CD14-positive monocyte (primary cell): Measurements from ENCODE around the gene PTGR3. TPM values are rescaled to one million over a fixed set of nuclear protein-coding genes. Genes with fewer than 3 reads are reported as not detected.

ENCODE experiments used
- DNase-seq, 3 donors: peaks; one replicate each; pipeline ENCODE4 v3.0.0-alpha.2; 2011 to 2022
- H2AFZ ChIP-seq: 2 replicates; pipeline ENCODE4 v1.6.0; 2012; ENCODE audit warnings: mild to moderate bottlenecking, low read depth, low read length, inconsistent platforms; ENCODE audit not compliant: insufficient read depth, poor library complexity, severe bottlenecking
- H3K27ac ChIP-seq, 2 donors: 1 replicate in 1 of 2; 2 replicates in 1 of 2; pipeline ENCODE4 v1.5.1; 2012 to 2013; ENCODE audit warnings: low read length in 2 of 2, control low read depth in 1 of 2, inconsistent platforms in 1 of 2, low read depth in 1 of 2, mild to moderate bottlenecking in 1 of 2
- H3K27me3 ChIP-seq, 2 donors: one replicate each; pipeline versions ENCODE4 v1.6.0 to v1.6.1; 2011 to 2013; ENCODE audit warnings: low read length in 2 of 2; ENCODE audit not compliant: control insufficient read depth in 2 of 2, insufficient read depth in 2 of 2
- H3K36me3 ChIP-seq, 2 donors: replicated peaks in 1 of 2; 1 replicate in 1 of 2; 2 replicates in 1 of 2; pipeline versions ENCODE4 v1.5.1 to v1.6.1; 2012 to 2013; ENCODE audit warnings: low read length in 2 of 2, control low read depth in 1 of 2, inconsistent platforms in 1 of 2, mild to moderate bottlenecking in 1 of 2; ENCODE audit not compliant: insufficient read depth in 2 of 2, control insufficient read depth in 1 of 2
- H3K4me1 ChIP-seq, 2 donors: 1 replicate in 1 of 2; 2 replicates in 1 of 2; pipeline versions ENCODE4 v1.5.1 to v1.6.1; 2012 to 2013; ENCODE audit warnings: low read length in 2 of 2, control low read depth in 1 of 2, inconsistent platforms in 1 of 2, mild to moderate bottlenecking in 1 of 2, moderate library complexity in 1 of 2; ENCODE audit not compliant: insufficient read depth in 2 of 2, control insufficient read depth in 1 of 2
- H3K4me2 ChIP-seq: replicated peaks from 2 replicates; pipeline ENCODE3; 2012; ENCODE audit warnings: low read length, moderate library complexity, mild to moderate bottlenecking; ENCODE audit not compliant: poor library complexity, severe bottlenecking; ENCODE audit errors: extremely low read depth
- H3K4me3 ChIP-seq, 3 experiments: fragments of 200-600 bp in 1 of 3; sonication (generic) in 1 of 3; replicated peaks in 1 of 3; 1 replicate in 2 of 3; 2 replicates in 1 of 3; pipeline ENCODE4 v1.5.1; 2011 to 2013; ENCODE audit warnings: low read length in 3 of 3, mild to moderate bottlenecking in 3 of 3, control low read depth in 2 of 3, low read depth in 2 of 3, inconsistent platforms in 1 of 3, moderate library complexity in 1 of 3
- H3K79me2 ChIP-seq: 2 replicates; pipeline ENCODE4 v1.6.0; 2012; ENCODE audit warnings: mild to moderate bottlenecking, control low read depth, inconsistent platforms, low read length, moderate library complexity; ENCODE audit not compliant: insufficient read depth
- H3K9ac ChIP-seq: 2 replicates; pipeline ENCODE4 v1.6.0; 2017; ENCODE audit warnings: low read length, mild to moderate bottlenecking; ENCODE audit not compliant: insufficient read depth, poor library complexity, severe bottlenecking
- H3K9me3 ChIP-seq, 2 donors: replicated peaks in 1 of 2; 1 replicate in 1 of 2; 2 replicates in 1 of 2; pipeline versions ENCODE4 v1.5.1 to v1.6.1; 2012 to 2013; ENCODE audit warnings: low read length in 2 of 2, control low read depth in 1 of 2; ENCODE audit not compliant: control insufficient read depth in 1 of 2, insufficient read depth in 1 of 2
- H4K20me1 ChIP-seq: 2 replicates; pipeline ENCODE4 v1.6.0; 2012; ENCODE audit warnings: mild to moderate bottlenecking, low read length, control low read depth, moderate library complexity; ENCODE audit not compliant: insufficient read depth
- H3K27ac Mint-ChIP-seq, 7 donors: one replicate each; pipeline ENCODE4 v1.8.0; 2020; ENCODE audit warnings: mild to moderate bottlenecking in 7 of 7, mixed read lengths in 7 of 7, moderate library complexity in 6 of 7, inconsistent platforms in 2 of 7
- H3K27me3 Mint-ChIP-seq, 3 donors: one replicate each; pipeline ENCODE4 v1.8.0; 2021 to 2022; ENCODE audit warnings: low read depth in 3 of 3, mild to moderate bottlenecking in 3 of 3, mixed read lengths in 3 of 3, moderate library complexity in 3 of 3, inconsistent platforms in 1 of 3
- H3K36me3 Mint-ChIP-seq, 2 donors: one replicate each; pipeline ENCODE4 v1.8.0; 2020; ENCODE audit warnings: mixed read lengths in 2 of 2, inconsistent platforms in 1 of 2, mild to moderate bottlenecking in 1 of 2
- H3K4me1 Mint-ChIP-seq: one replicate; pipeline ENCODE4 v1.8.0; 2020; ENCODE audit warnings: mild to moderate bottlenecking, mixed read lengths
- H3K4me3 Mint-ChIP-seq, 2 donors: one replicate each; pipeline ENCODE4 v1.8.0; 2020; ENCODE audit warnings: mild to moderate bottlenecking in 2 of 2, mixed read lengths in 2 of 2, moderate library complexity in 1 of 2
- H3K9me3 Mint-ChIP-seq, 7 donors: one replicate each; pipeline ENCODE4 v1.8.0; 2020 to 2022; ENCODE audit warnings: mixed read lengths in 7 of 7, mild to moderate bottlenecking in 6 of 7, moderate library complexity in 6 of 7, inconsistent platforms in 2 of 7
- CTCF ChIP-seq: fragments of 200-600 bp; IDR thresholded peaks from one replicate; pipeline ENCODE4 v1.8.0; 2022; ENCODE audit warnings: antibody characterized with exemption, mild to moderate bottlenecking
- WGBS: methylation state at CpG from one replicate; pipeline ENCODE4 v1.1.5; 2013; ENCODE audit warnings: missing lambda C conversion rate; ENCODE audit not compliant: insufficient coverage; 5-methylcytosine and 5-hydroxymethylcytosine counted together
- intact Hi-C, 2 donors: fragments of 100-400 bp; cut with micrococcal nuclease; formaldehyde crosslinking; loops; one replicate each; pipeline versions ENCODE4 v1.15.0 to v1.15.1; 2023
- polyA plus RNA-seq, 3 donors: library from polyadenylated mRNA; depleted of rRNA in 1 of 3; unstranded in 2 of 3; stranded (reverse) in 1 of 3; fragments of 300-500 nt in 2 of 3; fragments of >200 nt in 1 of 3; fragmentation: Illumina TruSeq in 2 of 3; gene quantifications; 1 replicate in 2 of 3; 2 replicates in 1 of 3; pipeline ENCODE4 v1.2.3, GENCODE V29; 2012 to 2021

Gene PTGR3
- polyA plus RNA-seq, 3 donors, result 15.5 to 27.5 (median 23.6) TPM

DNA sequence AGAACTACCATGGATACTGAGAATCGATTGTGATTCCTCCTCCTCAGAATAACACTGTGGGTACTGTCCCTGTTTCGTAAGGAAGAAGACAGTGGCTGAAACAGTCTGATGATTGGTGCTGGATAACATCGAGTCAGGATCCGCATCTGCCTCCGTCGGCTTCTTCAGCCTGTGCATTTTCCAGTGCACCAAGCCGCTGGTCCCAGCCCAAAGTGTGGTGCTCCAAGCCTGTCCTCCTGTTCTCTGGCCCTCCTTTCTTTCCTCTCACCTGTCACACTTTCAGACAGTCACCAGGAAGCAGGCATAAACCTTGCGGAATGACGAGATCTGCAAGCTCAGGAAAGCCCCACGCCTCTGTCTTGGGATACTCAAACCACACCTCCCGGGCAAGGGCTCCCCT, 30.6 kb downstream of the PTGR3 start:
- Histone ChIP-seq H3K79me2 (no peaks in the 10 kb centered on the region), H3K36me3 (no peaks in the 10 kb centered on the region), H2AFZ (no peak overlapping the region), H3K9me3 (no peaks in the 10 kb centered on the region), H3K27ac (no peak overlapping the region), H3K4me2 (no peak overlapping the region), H3K4me1 (no peaks in the 10 kb centered on the region), H3K9ac (no peak overlapping the region), H3K27me3 (peaks cover 0 to 3% of the 10 kb centered on the region in 2 donors), H4K20me1 (no peaks in the 10 kb centered on the region), H3K4me3 (no peak overlapping the region)
- Mint-ChIP-seq H3K27me3 (peaks cover 2% of the 10 kb centered on the region in 3 donors), H3K36me3 (no peaks in the 10 kb centered on the region), H3K4me3 (no peak overlapping the region), H3K4me1 (peaks cover 6% of the 10 kb centered on the region), H3K9me3 (peaks cover 0 to 11% (median 1%) of the 10 kb centered on the region in 7 donors), H3K27ac (peak overlapping the region in 1 of 7 donors; percentile 79)
- 97% methylated on average over 9 of the region's 11 CpGs for WGBS
- no peak for DNase-seq
- intact Hi-C loops, result no loop called here
- no peak for TF ChIP-seq CTCF

DNA sequence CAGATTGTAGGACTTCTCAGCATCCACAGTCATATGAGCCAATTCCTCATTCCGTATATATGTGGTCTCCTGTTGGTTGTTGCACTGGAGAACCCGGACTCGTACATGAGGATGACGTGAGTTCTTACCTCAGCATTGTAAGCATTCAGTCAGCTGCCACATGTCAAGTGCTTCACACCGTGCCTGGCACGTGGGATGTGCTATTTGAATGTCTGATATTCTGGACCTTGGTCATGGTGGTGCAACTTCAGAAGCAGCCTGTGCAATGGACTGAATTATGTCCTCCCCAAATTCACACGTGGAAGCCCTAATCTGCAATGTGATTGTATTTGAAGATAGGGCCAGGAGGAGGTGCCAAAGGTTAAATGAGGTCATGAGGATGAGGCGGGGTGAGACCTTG, 32.1 kb downstream of the PTGR3 start:
- Mint-ChIP-seq H3K4me1 (peaks cover 13% of the 10 kb centered on the region), H3K27me3 (peaks cover 0 to 2% (median 0%) of the 10 kb centered on the region in 3 donors), H3K9me3 (peaks cover 0 to 5% (median 0%) of the 10 kb centered on the region in 7 donors), H3K36me3 (no peaks in the 10 kb centered on the region), H3K27ac (no peak overlapping the region), H3K4me3 (no peak overlapping the region)
- Histone ChIP-seq H3K79me2 (no peaks in the 10 kb centered on the region), H3K27ac (no peak overlapping the region), H3K4me3 (no peak overlapping the region), H4K20me1 (no peaks in the 10 kb centered on the region), H3K9ac (no peak overlapping the region), H2AFZ (no peak overlapping the region), H3K27me3 (peaks cover 0 to 3% of the 10 kb centered on the region in 2 donors), H3K9me3 (no peaks in the 10 kb centered on the region), H3K4me2 (no peak overlapping the region), H3K4me1 (peaks cover 0 to 5% of the 10 kb centered on the region in 2 donors), H3K36me3 (no peaks in the 10 kb centered on the region)
- intact Hi-C loops, result no loop called here
- TF ChIP-seq CTCF, result no peak
- DNase-seq, result no peak
- 85% methylated on average over 4 of the region's 8 CpGs for WGBS
